A549 (cell line): ENCODE measurements around the gene GRIN2B.

ENCODE experiments used
- CEBPB ChIP-seq, 2 experiments: fragments of >200 bp in 1 of 2; sonication (Bioruptor Twin) in 1 of 2; formaldehyde crosslinking in 1 of 2; IDR thresholded peaks; 2 replicates each; pipeline ENCODE4 v1.6.1; 2012 to 2016
- CTCF ChIP-seq: fragments of >200 bp; sonication (Bioruptor Twin); formaldehyde crosslinking; IDR thresholded peaks from 3 replicates; pipeline ENCODE4 v1.5.1; 2016
- EP300 ChIP-seq, 2 experiments: fragments of >200 bp; sonication (Bioruptor Twin); formaldehyde crosslinking; IDR thresholded peaks; 2 replicates in 1 of 2; 3 replicates in 1 of 2; pipeline ENCODE4 v1.6.1; 2016 to 2017
- HOXA7 ChIP-seq: fragments of 250-450 bp; sonication (Bioruptor Pico); IDR thresholded peaks from 2 replicates; pipeline ENCODE4 v1.5.0; 2020; ENCODE audit warnings: mild to moderate bottlenecking, moderate library complexity
- POLR2A ChIP-seq: IDR thresholded peaks from 2 replicates; pipeline ENCODE4 v1.6.1; 2012; ENCODE audit warnings: mild to moderate bottlenecking, low read length
- SMC3 ChIP-seq: fragments of >200 bp; sonication (Bioruptor Twin); formaldehyde crosslinking; IDR thresholded peaks from 3 replicates; pipeline ENCODE4 v1.6.1; 2018; ENCODE audit warnings: inconsistent platforms
- TF ChIP-seq, protein P1 (sequence below): fragments of 250-450 bp; sonication (Bioruptor Pico); IDR thresholded peaks from 2 replicates; pipeline ENCODE4 v1.5.0; 2021; ENCODE audit warnings: mild to moderate bottlenecking, moderate library complexity, borderline replicate concordance

GRCh38 chr12:13992106-13992505 lies 10.7 kb upstream of the GRIN2B start:
- TF ChIP-seq SMC3 (no peak), CTCF (no peak), HOXA7 (CRISPR knock-in tag) (no peak), POLR2A (no peak), CEBPB (IDR thresholded peaks at IDR 0.05) (no peak), EP300 (IDR thresholded peaks at IDR 0.05) (no peak)
- TF ChIP-seq, protein P1, sequence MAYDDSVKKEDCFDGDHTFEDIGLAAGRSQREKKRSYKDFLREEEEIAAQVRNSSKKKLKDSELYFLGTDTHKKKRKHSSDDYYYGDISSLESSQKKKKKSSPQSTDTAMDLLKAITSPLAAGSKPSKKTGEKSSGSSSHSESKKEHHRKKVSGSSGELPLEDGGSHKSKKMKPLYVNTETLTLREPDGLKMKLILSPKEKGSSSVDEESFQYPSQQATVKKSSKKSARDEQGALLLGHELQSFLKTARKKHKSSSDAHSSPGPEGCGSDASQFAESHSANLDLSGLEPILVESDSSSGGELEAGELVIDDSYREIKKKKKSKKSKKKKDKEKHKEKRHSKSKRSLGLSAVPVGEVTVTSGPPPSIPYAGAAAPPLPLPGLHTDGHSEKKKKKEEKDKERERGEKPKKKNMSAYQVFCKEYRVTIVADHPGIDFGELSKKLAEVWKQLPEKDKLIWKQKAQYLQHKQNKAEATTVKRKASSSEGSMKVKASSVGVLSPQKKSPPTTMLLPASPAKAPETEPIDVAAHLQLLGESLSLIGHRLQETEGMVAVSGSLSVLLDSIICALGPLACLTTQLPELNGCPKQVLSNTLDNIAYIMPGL (CRISPR knock-in tag) = no peak
